Activated effector memory CD4-positive, alpha-beta T cell treated with anti-CD3 and anti-CD28 coated beads, Interleukin-2, amount 50 U/mL, for 16 hours (primary cell): ENCODE measurements around the gene ALPP.
"Not testable (repeated sequence)": the region's sequence is repeated elsewhere in the genome, so short reads cannot be mapped to it uniquely, and the experiment has no call there.

Source experiments
- DNase-seq: peaks from one replicate; pipeline ENCODE4 v3.0.0-alpha.2; 2020

ALPP gene

DNA sequence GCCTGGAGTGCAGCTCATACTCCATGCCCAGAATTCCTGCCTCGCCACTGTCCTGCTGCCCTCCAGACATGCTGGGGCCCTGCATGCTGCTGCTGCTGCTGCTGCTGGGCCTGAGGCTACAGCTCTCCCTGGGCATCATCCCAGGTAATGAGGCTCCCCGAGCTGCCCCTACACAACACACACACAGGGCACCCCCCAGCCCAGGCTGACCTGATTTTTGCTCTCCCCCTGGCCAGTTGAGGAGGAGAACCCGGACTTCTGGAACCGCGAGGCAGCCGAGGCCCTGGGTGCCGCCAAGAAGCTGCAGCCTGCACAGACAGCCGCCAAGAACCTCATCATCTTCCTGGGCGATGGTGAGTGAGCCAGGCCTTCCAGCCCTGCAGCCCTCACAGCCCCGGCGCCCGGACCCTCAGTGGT lies at the start of gene ALPP:
Gene ALPP (plus strand): TSS at position 17 of the 417 bp plus-strand sequence. CDS start 52 bp downstream, at position 69.
- not testable (repeated sequence) for DNase-seq

DNA sequence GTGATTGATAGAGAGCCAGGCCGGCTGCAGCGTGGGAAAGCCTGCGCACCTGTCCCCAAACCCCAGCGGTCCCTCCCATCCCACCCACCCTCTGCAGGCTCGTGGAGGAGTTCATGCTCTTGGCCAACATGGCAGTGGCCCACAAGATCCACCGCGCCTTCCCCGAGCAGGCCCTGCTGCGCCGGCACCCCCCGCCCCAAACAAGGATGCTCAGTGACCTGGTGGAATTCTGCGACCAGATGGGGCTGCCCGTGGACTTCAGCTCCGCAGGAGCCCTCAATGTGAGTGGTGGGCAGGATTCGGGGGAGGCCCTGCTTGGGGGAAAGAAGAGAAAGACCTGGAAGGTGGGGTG lies 48.9 kb upstream of the ALPP start:
- no peak for DNase-seq

- peak; percentile 59 for DNase-seq
These were observed 48.2 kb upstream of the ALPP start for GRCh38 chr2:232330068-232330999.

- peak; percentile 56 for DNase-seq
These were observed 47.5 kb upstream of the ALPP start for GRCh38 chr2:232331061-232331460.

GRCh38 chr2:232331641-232332040 lies 46.9 kb upstream of the ALPP start:
- DNase-seq, result peak; percentile 49

- peak; percentile 38 for DNase-seq
These were observed 46.2 kb upstream of the ALPP start for GRCh38 chr2:232332244-232332939.

DNA sequence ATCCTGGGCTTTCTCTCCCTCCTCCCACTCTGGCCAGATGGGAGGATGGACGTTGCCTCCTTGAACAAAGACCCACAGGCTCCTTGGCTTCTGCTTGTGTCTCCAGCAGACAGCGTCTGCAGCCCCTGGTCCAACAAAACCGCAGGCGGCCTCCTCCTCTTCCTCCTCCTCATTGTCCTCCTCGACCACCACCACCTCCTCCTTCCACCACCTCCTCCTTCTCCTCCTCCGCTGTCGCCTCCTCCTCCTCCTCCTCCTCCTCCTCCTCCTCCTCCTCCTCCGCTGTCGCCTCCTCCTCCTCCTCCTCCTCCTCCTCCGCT lies 45.7 kb upstream of the ALPP start:
- DNase-seq, result peak; percentile 38

DNA sequence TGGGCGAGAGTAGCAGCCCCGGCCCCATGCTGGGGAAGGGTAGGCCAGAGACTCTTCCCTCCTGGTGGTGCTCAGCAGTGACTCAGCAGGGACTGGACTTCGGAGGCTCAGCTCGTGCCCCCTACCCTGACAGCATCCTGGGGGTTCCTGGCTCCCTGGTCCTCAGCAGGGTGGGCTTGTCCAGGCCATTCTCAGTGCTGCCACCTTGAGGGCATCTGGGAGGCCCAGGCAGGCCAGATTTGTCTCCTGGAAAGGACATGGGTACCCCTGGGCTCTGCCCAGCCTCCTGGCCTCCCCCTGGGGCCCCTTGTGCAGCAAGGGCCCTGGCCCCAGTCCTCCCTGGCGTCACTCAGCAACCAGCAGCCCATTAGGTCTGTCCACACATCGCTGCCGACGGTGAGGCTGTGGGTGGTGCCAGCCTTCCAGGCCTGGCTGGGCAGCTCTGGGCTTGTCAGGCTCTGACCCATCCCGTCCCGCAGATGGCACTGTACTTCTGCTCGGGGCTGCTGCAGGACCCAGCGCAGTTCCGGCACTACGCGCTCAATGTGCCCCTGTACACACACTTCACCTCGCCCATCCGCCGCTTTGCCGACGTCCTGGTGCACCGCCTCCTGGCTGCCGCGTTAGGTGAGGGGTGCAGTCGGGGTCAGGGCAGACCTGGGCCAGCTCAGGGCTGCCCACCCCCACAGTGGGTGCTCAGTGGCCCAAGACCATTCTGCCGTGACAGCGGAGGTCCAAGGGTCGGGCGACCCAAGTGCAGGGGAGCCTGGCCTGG lies 45.0 kb upstream of the ALPP start:
- peak; percentile 62 for DNase-seq

GRCh38 chr2:232334136-232334884 lies 44.2 kb upstream of the ALPP start:
- peak; percentile 54 for DNase-seq

DNA sequence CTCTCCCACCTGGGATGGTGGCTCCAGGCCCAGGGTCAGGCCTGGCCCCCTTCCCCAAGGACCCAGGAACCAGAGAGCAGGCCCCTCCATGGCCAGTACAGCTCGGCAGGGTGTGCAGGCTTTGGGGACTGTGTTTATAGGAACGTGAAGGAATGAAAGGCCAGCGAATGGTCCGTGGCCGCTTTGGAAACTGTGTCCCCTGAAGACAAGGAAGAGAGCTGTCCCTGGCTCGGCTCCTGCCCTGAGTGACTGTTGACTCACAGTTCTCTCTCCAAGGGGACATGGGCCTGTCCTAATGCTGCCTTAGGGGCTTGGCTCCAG lies 43.7 kb upstream of the ALPP start:
- DNase-seq, result peak; percentile 28

- peak; percentile 57 for DNase-seq
These were observed 43.2 kb upstream of the ALPP start for GRCh38 chr2:232335206-232335858.

- DNase-seq, result no peak
These were observed 42.7 kb upstream of the ALPP start for GRCh38 chr2:232335859-232336215.

DNA sequence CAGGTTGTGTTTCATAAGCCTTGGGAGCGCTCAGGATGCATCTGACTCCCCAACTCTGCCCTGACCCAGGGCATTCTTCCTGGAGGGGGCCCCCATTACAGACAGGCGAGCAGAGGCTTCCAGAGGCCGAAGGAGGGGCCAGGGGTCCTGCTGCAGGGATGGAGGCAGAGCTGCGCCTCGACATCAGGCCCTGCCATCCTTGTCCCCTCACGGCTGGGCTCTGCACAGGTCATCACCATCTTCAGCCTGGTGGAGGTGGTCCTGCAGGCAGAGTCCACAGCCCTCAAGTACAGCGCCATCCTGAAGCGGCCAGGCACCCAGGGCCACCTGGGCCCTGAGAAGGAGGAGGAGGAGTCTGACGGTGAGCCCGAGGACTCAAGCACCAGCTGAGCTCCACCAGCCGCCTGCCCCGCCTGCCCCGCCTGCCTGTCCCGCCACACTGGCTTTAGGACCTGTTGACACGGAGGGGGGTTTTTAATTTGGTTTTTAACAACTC lies 42.3 kb upstream of the ALPP start:
- peak; percentile 60 for DNase-seq

- peak; percentile 53 for DNase-seq
These were observed 41.4 kb upstream of the ALPP start for GRCh38 chr2:232336981-232337720.

DNA sequence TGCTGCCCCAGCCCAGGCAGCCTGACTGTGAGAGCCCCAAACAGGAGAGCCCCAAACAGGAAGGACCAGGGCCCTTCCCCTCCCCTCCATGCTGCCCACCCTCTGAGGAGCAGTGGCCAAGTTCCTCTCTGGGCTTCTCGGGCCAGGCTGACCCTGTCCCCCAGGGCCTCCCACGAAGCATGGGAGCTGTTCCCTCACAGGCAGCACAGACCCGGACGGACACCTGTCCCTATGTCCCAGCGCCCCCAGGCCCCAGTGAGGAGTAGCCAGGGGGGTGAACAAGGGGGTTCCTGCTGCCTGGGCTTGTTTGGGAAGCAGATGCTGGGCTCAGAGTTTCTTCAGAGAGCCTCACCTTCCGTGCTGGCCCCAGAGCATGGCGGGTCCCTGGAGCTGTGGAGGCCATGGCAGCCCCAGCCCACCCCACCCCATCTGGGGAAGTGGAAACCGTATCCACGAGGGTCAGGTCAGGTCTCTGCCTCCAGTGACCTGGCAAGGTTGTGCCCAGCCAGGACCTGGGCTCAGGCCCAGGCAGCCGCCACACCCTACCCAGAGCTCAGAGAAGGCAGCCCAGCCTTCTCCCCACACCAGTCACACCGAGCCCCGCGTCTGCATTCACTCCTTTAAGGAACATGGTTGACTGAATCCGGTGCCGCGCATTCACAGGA lies 40.3 kb upstream of the ALPP start:
- peak; percentile 50 for DNase-seq

GRCh38 chr2:232338759-232339106 lies 39.8 kb upstream of the ALPP start:
- DNase-seq, result peak; percentile 60

DNA sequence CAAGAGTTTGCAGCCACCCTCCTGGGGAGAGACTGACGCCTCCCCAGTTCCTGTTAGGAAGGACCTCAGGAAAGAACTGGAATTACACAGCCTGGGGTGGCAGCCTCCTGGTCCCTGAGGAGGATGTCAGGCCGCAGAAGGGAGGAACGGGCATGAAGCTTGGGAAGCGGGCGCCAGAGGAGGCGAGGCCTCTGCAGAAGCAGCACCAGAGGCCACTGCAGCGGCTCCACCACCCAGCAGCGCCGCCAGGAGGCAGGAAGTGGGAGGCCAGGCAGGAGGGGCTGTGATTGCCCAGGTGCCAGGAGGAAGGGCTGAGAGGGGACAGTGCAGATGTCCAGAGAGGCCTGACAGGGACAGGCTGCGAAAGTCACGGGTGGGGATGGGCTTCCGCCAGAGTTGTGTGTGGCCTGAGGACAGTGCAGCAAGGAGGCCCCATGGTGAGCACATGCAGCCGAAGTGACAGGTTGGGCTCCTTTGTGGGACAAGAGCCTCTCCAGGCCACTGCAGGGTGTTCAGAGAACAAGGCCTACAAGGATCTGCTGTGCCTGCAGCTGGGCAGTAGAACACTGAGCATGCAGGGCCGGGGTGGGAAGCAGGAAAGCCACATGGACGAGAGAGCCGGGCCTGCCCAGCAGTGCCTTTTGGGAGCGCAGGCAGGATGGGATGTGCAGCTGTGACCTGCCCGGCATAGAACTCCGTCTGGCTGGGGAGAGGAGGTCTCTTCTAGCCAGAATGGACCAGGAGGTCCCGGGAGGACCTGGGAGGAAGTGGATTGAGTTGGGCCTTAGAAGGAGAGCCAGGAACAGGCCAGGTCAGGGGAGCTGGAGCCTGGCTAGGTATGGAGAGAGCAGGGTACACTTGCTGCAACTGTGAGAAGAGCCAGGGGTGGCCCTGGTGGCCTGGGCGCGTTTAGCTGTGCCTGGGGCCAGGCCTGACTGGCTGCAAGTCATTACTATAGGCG lies 39.1 kb upstream of the ALPP start:
- peak; percentile 58 for DNase-seq

GRCh38 chr2:232340171-232340935 lies 38.2 kb upstream of the ALPP start:
- DNase-seq, result peak; percentile 57
